IPS-20b (cell line): ENCODE measurements around the gene ANKS1A.

Experiments
- H3K27ac ChIP-seq: one replicate; pipeline ENCODE4 v1.5.1; 2013; ENCODE audit warnings: low read length
- H3K27me3 ChIP-seq: 2 replicates; pipeline ENCODE4 v1.6.1; 2013; ENCODE audit warnings: mild to moderate bottlenecking, low read length, inconsistent platforms; ENCODE audit not compliant: insufficient read depth
- H3K36me3 ChIP-seq: 2 replicates; pipeline ENCODE4 v1.6.1; 2013; ENCODE audit warnings: low read depth, mild to moderate bottlenecking, inconsistent platforms, low read length, moderate library complexity; ENCODE audit not compliant: insufficient read depth
- H3K4me1 ChIP-seq: 2 replicates; pipeline ENCODE4 v1.6.1; 2013; ENCODE audit warnings: mild to moderate bottlenecking, control low read depth, inconsistent platforms, low read length, moderate library complexity; ENCODE audit not compliant: insufficient read depth
- H3K4me3 ChIP-seq: 2 replicates; pipeline ENCODE4 v1.5.1; 2013; ENCODE audit warnings: mild to moderate bottlenecking, low read length, inconsistent platforms
- H3K9ac ChIP-seq: 2 replicates; pipeline ENCODE4 v1.6.1; 2013; ENCODE audit warnings: low read depth, mild to moderate bottlenecking, inconsistent platforms, low read length, moderate library complexity
- H3K9me3 ChIP-seq: 2 replicates; pipeline ENCODE4 v1.6.1; 2013; ENCODE audit warnings: mild to moderate bottlenecking, low read depth, low read length, inconsistent platforms; ENCODE audit not compliant: insufficient read depth

ANKS1A gene

DNA sequence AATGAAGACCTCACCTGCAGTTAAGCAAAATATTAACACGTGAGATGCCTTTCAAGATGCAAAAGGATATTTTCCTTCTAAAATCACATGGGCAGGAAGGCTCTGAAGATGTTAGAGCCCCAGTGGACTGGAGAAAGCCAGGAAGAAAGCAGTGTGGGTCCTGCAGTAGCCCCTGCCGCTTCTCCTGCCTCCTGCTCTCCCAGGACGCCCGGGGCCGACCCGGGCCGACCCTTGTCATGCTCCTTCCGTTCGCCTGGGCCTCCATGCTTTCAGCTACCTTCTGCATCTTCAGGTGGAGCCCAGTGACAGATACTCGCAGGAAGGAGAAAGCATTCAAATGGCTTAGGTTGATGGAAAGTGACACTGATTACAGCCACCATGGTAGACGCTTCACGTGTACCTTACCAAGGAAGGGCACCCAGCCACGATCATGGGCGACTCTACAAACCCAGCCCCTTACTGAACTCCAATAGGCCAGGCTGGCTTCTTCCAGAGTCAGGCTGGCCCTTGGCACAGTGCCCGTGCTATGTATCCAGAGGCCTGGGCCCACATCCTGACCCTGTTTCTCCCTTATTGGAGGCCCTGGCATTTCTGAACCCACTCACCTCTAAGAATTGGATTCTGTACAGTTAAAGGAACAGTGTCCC, 183.1 kb downstream of the ANKS1A start:
- no peak overlapping the region for H3K4me3 ChIP-seq
- H3K9me3 ChIP-seq = no peaks in the 10 kb centered on the region
- H3K27me3 ChIP-seq = no peaks in the 10 kb centered on the region
- peak overlapping the region; percentile 31 for H3K27ac ChIP-seq
- H3K36me3 ChIP-seq = no peaks in the 10 kb centered on the region
- H3K4me1 ChIP-seq = peaks cover 15% of the 10 kb centered on the region; the same call in 1 of the 2 replicates
- no peak overlapping the region; the same call in 1 of the 2 replicates for H3K9ac ChIP-seq

GRCh38 chr6:35072698-35073055, 183.6 kb downstream of the ANKS1A start:
- H3K36me3 ChIP-seq = no peaks in the 10 kb centered on the region
- H3K9me3 ChIP-seq = no peaks in the 10 kb centered on the region
- H3K27ac ChIP-seq = no peak overlapping the region
- peaks cover 15% of the 10 kb centered on the region; the same call in 1 of the 2 replicates for H3K4me1 ChIP-seq
- no peaks in the 10 kb centered on the region for H3K27me3 ChIP-seq
- no peak overlapping the region for H3K4me3 ChIP-seq
- no peak overlapping the region for H3K9ac ChIP-seq

GRCh38 chr6:35073211-35073610, 184.2 kb downstream of the ANKS1A start:
- Histone ChIP-seq H3K4me1 (peaks cover 15% of the 10 kb centered on the region; the same call in 1 of the 2 replicates), H3K9me3 (no peaks in the 10 kb centered on the region), H3K27ac (no peak overlapping the region), H3K9ac (no peak overlapping the region), H3K4me3 (no peak overlapping the region), H3K36me3 (no peaks in the 10 kb centered on the region), H3K27me3 (no peaks in the 10 kb centered on the region)

- Histone ChIP-seq H3K27ac (no peak overlapping the region), H3K4me3 (no peak overlapping the region), H3K27me3 (no peaks in the 10 kb centered on the region), H3K4me1 (peaks cover 10% of the 10 kb centered on the region; the same call in 1 of the 2 replicates), H3K9me3 (no peaks in the 10 kb centered on the region), H3K9ac (no peak overlapping the region), H3K36me3 (no peaks in the 10 kb centered on the region)
Measured at GRCh38 chr6:35073766-35074471, 184.9 kb downstream of the ANKS1A start.

- H3K9ac ChIP-seq = no peak overlapping the region
- H3K27ac ChIP-seq = no peak overlapping the region
- peaks cover 2% of the 10 kb centered on the region; the same call in 1 of the 2 replicates for H3K4me1 ChIP-seq
- H3K27me3 ChIP-seq = no peaks in the 10 kb centered on the region
- H3K4me3 ChIP-seq = no peak overlapping the region
- H3K9me3 ChIP-seq = no peaks in the 10 kb centered on the region
- H3K36me3 ChIP-seq = peaks cover 18% of the 10 kb centered on the region
Measured at GRCh38 chr6:35076997-35077712, 188.1 kb downstream of the ANKS1A start.

GRCh38 chr6:35077713-35078105, 188.7 kb downstream of the ANKS1A start:
- Histone ChIP-seq H3K9ac (no peak overlapping the region), H3K36me3 (peaks cover 23% of the 10 kb centered on the region), H3K27me3 (no peaks in the 10 kb centered on the region), H3K27ac (no peak overlapping the region), H3K4me1 (no peaks in the 10 kb centered on the region), H3K9me3 (no peaks in the 10 kb centered on the region), H3K4me3 (no peak overlapping the region)

DNA sequence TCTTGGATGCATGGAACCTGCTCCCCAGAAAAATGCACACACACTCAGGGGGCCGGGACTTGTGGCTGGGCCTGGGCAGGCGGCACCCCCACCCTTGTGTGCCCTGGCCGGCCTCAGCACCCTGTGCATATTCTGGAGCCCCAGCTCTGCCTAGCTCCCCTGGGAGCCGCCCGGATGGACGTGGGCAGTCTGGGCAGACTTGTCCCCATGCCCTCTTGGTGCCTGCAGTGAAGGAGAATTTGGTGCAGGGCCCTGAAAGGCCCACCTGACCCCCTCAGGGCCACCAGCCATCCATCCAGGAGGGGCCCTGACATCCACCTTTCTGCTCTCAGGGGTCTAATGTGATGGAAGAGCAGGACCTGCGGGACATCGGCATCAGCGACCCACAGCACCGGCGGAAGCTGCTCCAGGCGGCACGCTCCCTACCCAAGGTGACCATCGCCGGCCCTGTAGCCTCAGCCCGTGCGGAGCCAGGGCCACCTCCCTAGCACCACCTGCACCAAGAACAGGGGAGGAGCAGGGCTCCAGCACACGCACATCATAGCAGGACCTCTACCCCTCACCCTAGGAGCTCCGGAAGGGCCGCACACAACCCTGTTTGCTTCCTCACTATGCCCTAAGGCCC, 189.3 kb downstream of the ANKS1A start:
- Histone ChIP-seq H3K4me3 (no peak overlapping the region), H3K36me3 (peaks cover 29% of the 10 kb centered on the region), H3K27ac (no peak overlapping the region), H3K9me3 (no peaks in the 10 kb centered on the region), H3K27me3 (no peaks in the 10 kb centered on the region), H3K9ac (no peak overlapping the region), H3K4me1 (no peaks in the 10 kb centered on the region)

DNA sequence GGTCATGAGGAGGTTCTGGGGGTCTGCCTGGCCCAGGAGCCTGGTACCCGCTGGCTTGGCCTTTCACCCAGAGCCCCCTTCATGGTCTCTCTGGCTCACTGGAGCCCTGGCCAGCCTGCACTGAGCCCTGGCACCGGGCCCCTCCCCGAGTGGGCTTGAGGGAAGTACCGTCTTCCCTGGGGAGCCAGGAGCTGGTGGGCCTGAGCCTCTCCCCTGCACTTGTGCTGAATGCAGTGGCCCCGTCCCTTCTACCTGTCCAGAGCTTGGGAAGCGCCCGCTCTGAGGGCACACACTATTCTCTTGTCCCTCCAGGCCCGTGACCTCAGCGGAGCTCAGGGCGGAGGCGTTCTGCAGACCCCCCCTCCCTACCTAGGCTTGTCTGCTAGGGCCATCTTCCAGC, 189.8 kb downstream of the ANKS1A start:
- Histone ChIP-seq H3K27me3 (no peaks in the 10 kb centered on the region), H3K4me1 (no peaks in the 10 kb centered on the region), H3K9me3 (no peaks in the 10 kb centered on the region), H3K9ac (no peak overlapping the region), H3K36me3 (peaks cover 35% of the 10 kb centered on the region), H3K4me3 (no peak overlapping the region), H3K27ac (no peak overlapping the region)

GRCh38 chr6:35079311-35080000, 190.4 kb downstream of the ANKS1A start:
- H3K27ac ChIP-seq = no peak overlapping the region
- H3K9ac ChIP-seq = no peak overlapping the region
- no peaks in the 10 kb centered on the region for H3K9me3 ChIP-seq
- H3K36me3 ChIP-seq = peaks cover 40% of the 10 kb centered on the region
- no peaks in the 10 kb centered on the region for H3K27me3 ChIP-seq
- no peaks in the 10 kb centered on the region for H3K4me1 ChIP-seq
- no peak overlapping the region for H3K4me3 ChIP-seq

GRCh38 chr6:35080016-35080680, 191.1 kb downstream of the ANKS1A start:
- peaks cover 47% of the 10 kb centered on the region for H3K36me3 ChIP-seq

More at GRCh38 chr6:35080016-35080680, 191.1 kb downstream of the ANKS1A start:
- H3K9ac ChIP-seq = no peak overlapping the region
- H3K27me3 ChIP-seq = no peaks in the 10 kb centered on the region
- no peak overlapping the region for H3K4me3 ChIP-seq
- no peaks in the 10 kb centered on the region for H3K9me3 ChIP-seq
- no peaks in the 10 kb centered on the region for H3K4me1 ChIP-seq
- H3K27ac ChIP-seq = no peak overlapping the region
